ENCODE results near the gene PLXNA4.

Gene PLXNA4

GRCh38 chr7:132592936-132593335 is 16.7 kb upstream of the PLXNA4 start:
- no peak for DNase-seq
- Histone ChIP-seq H3K4me1 (peaks cover 6% of the 10 kb centered on the region; the same call in 1 of the 2 replicates), H3K36me3 (no peaks in the 10 kb centered on the region), H3K27me3 (no peaks in the 10 kb centered on the region), H3K4me3 (ENCODE audit: low read depth, low read length) (no peak overlapping the region), H3K9me3 (no peaks in the 10 kb centered on the region)
- TF ChIP-seq CTCF (IDR thresholded peaks at IDR 0.05; ENCODE audit: low read depth, low read length) = no peak

- Histone ChIP-seq H3K4me3 (ENCODE audit: low read depth, low read length) (no peak overlapping the region), H3K9me3 (no peaks in the 10 kb centered on the region), H3K36me3 (no peaks in the 10 kb centered on the region), H3K27me3 (no peaks in the 10 kb centered on the region), H3K4me1 (peaks cover 6% of the 10 kb centered on the region; the same call in 1 of the 2 replicates)
- no peak for DNase-seq
- no peak for TF ChIP-seq CTCF (IDR thresholded peaks at IDR 0.05; ENCODE audit: low read depth, low read length)
These were observed 16.1 kb upstream of the PLXNA4 start for GRCh38 chr7:132592231-132592920.

- Histone ChIP-seq H3K9me3 (no peaks in the 10 kb centered on the region), H3K27me3 (no peaks in the 10 kb centered on the region), H3K4me1 (peaks cover 6% of the 10 kb centered on the region; the same call in 1 of the 2 replicates), H3K36me3 (no peaks in the 10 kb centered on the region), H3K4me3 (ENCODE audit: low read depth, low read length) (no peak overlapping the region)
- no peak for DNase-seq
- TF ChIP-seq CTCF (IDR thresholded peaks at IDR 0.05; ENCODE audit: low read depth, low read length) = no peak
These were observed 13.9 kb upstream of the PLXNA4 start for GRCh38 chr7:132590162-132590561.

- TF ChIP-seq CTCF (IDR thresholded peaks at IDR 0.05; ENCODE audit: low read depth, low read length) = no peak
- DNase-seq = no peak
- no peaks in the 10 kb centered on the region for H3K9me3 ChIP-seq
- no peak overlapping the region for H3K4me3 ChIP-seq (ENCODE audit: low read depth, low read length)
- H3K36me3 ChIP-seq = no peaks in the 10 kb centered on the region
- H3K4me1 ChIP-seq = peaks cover 6% of the 10 kb centered on the region; the same call in 1 of the 2 replicates
- H3K27me3 ChIP-seq = no peaks in the 10 kb centered on the region
These were observed 12.3 kb upstream of the PLXNA4 start for GRCh38 chr7:132588596-132588995.

GRCh38 chr7:132584796-132585494 is 8.7 kb upstream of the PLXNA4 start:
- Histone ChIP-seq H3K27me3 (no peaks in the 10 kb centered on the region), H3K9me3 (no peaks in the 10 kb centered on the region), H3K4me3 (ENCODE audit: low read depth, low read length) (no peak overlapping the region), H3K36me3 (no peaks in the 10 kb centered on the region), H3K4me1 (peaks cover 7% of the 10 kb centered on the region)
- no peak for DNase-seq
- TF ChIP-seq CTCF (IDR thresholded peaks at IDR 0.05; ENCODE audit: low read depth, low read length) = no peak

- no peak overlapping the region for H3K4me3 ChIP-seq (ENCODE audit: low read depth, low read length)
- H3K27me3 ChIP-seq = no peaks in the 10 kb centered on the region
- H3K36me3 ChIP-seq = no peaks in the 10 kb centered on the region
- no peak for TF ChIP-seq CTCF (IDR thresholded peaks at IDR 0.05; ENCODE audit: low read depth, low read length)
- no peak for DNase-seq
- peaks cover 7% of the 10 kb centered on the region for H3K4me1 ChIP-seq
- no peaks in the 10 kb centered on the region for H3K9me3 ChIP-seq
These were observed 5.2 kb upstream of the PLXNA4 start for GRCh38 chr7:132581431-132581830.
